ENCODE results near the gene LDLRAD3.

The LDLRAD3 gene

GRCh38 chr11:35923452-35923851, 20.4 kb upstream of the LDLRAD3 start:
- TF ChIP-seq EZH2phosphoT487 (IDR thresholded peaks at IDR 0.05; ENCODE audit: borderline replicate concordance, low read length) = no peak
- TF ChIP-seq, protein P1, sequence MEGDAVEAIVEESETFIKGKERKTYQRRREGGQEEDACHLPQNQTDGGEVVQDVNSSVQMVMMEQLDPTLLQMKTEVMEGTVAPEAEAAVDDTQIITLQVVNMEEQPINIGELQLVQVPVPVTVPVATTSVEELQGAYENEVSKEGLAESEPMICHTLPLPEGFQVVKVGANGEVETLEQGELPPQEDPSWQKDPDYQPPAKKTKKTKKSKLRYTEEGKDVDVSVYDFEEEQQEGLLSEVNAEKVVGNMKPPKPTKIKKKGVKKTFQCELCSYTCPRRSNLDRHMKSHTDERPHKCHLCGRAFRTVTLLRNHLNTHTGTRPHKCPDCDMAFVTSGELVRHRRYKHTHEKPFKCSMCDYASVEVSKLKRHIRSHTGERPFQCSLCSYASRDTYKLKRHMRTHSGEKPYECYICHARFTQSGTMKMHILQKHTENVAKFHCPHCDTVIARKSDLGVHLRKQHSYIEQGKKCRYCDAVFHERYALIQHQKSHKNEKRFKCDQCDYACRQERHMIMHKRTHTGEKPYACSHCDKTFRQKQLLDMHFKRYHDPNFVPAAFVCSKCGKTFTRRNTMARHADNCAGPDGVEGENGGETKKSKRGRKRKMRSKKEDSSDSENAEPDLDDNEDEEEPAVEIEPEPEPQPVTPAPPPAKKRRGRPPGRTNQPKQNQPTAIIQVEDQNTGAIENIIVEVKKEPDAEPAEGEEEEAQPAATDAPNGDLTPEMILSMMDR (IDR thresholded peaks at IDR 0.05; ENCODE audit: low read depth, low read length, poor library complexity, severe bottlenecking) = no peak
- no peak overlapping the region for H3K4me2 ChIP-seq (ENCODE audit: low read length)
- H3K79me2 ChIP-seq (ENCODE audit: control insufficient read depth, low read length) = no peaks in the 10 kb centered on the region
- no peak overlapping the region for H3K27ac ChIP-seq (ENCODE audit: low read depth, low read length)
- H3K4me1 ChIP-seq (ENCODE audit: control insufficient read depth, low read length) = no peaks in the 10 kb centered on the region
- H3K27me3 ChIP-seq (ENCODE audit: control insufficient read depth, low read length) = no peaks in the 10 kb centered on the region
- H3K9me2 ChIP-seq (replicated peaks; ENCODE audit: control insufficient read depth, low read length) = no peaks in the 10 kb centered on the region
- no peaks in the 10 kb centered on the region for H3F3A ChIP-seq (ENCODE audit: control insufficient read depth, insufficient read depth)
- H3K4me3 ChIP-seq (ENCODE audit: low read length) = no peak overlapping the region
- no peaks in the 10 kb centered on the region for H4K20me1 ChIP-seq (ENCODE audit: control insufficient read depth, insufficient read depth, low read depth, low read length)
- no peaks in the 10 kb centered on the region for H3K9me3 ChIP-seq (ENCODE audit: control insufficient read depth, insufficient read depth, low read length)
- H3K36me3 ChIP-seq (ENCODE audit: control insufficient read depth, low read length) = no peaks in the 10 kb centered on the region

DNA sequence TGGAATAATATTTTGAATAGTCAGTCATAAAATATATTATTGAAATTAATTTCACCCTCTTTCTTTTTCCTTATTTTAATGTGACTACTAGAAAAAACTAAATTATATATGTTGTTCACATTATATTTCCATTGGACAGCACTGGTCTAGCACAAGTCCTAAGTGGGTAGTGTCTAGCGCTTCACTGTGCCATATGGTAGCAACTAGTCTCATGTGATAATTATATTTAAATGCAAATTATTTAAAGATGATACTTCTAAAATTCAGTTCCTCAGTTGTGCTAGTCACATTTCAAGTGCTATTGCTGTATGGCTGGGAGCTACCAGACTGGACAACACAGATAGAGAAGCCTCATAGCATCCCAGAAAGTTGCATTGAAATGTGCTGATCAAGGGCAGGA, 19.1 kb upstream of the LDLRAD3 start:
- H3K9me2 ChIP-seq (replicated peaks; ENCODE audit: control insufficient read depth, low read length) = no peaks in the 10 kb centered on the region
- no peaks in the 10 kb centered on the region for H3F3A ChIP-seq (ENCODE audit: control insufficient read depth, insufficient read depth)
- no peaks in the 10 kb centered on the region for H3K36me3 ChIP-seq (ENCODE audit: control insufficient read depth, low read length)
- no peaks in the 10 kb centered on the region for H3K79me2 ChIP-seq (ENCODE audit: control insufficient read depth, low read length)
- no peaks in the 10 kb centered on the region for H4K20me1 ChIP-seq (ENCODE audit: control insufficient read depth, insufficient read depth, low read depth, low read length)
- H3K4me1 ChIP-seq (ENCODE audit: control insufficient read depth, low read length) = no peaks in the 10 kb centered on the region
- TF ChIP-seq, protein P1 (IDR thresholded peaks at IDR 0.05; ENCODE audit: low read depth, low read length, poor library complexity, severe bottlenecking) = no peak
- no peak for TF ChIP-seq EZH2phosphoT487 (IDR thresholded peaks at IDR 0.05; ENCODE audit: borderline replicate concordance, low read length)
- no peaks in the 10 kb centered on the region for H3K27me3 ChIP-seq (ENCODE audit: control insufficient read depth, low read length)
- H3K4me3 ChIP-seq (ENCODE audit: low read length) = no peak overlapping the region
- H3K9me3 ChIP-seq (ENCODE audit: control insufficient read depth, insufficient read depth, low read length) = no peaks in the 10 kb centered on the region
- no peak overlapping the region for H3K27ac ChIP-seq (ENCODE audit: low read depth, low read length)
- H3K4me2 ChIP-seq (ENCODE audit: low read length) = no peak overlapping the region

DNA sequence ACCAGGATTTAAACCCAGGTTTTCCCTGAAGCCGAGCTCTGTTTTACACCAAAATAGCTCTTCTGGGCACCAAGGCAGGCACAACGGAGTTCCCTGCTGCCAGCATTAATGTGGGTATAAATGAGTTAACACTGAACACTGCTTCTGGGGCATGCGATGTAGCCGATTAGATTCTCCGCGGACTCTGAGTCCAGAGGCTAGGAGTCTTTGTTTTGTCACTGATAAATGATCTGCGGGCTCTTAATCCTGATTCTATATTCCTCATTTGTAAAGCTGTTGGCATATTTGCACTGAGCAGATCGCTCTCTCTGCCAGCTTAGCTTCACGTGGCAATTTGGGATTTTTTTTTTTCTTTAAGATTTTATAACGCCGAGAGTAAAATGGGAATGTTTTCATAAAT, 16.8 kb upstream of the LDLRAD3 start:
- H3K9me2 ChIP-seq (replicated peaks; ENCODE audit: control insufficient read depth, low read length) = no peaks in the 10 kb centered on the region
- no peak overlapping the region for H3K4me2 ChIP-seq (ENCODE audit: low read length)
- H3K9me3 ChIP-seq (ENCODE audit: control insufficient read depth, insufficient read depth, low read length) = no peaks in the 10 kb centered on the region
- H3K27me3 ChIP-seq (ENCODE audit: control insufficient read depth, low read length) = no peaks in the 10 kb centered on the region
- no peak overlapping the region for H3K4me3 ChIP-seq (ENCODE audit: low read length)
- no peak overlapping the region for H3K27ac ChIP-seq (ENCODE audit: low read depth, low read length)
- no peaks in the 10 kb centered on the region for H3F3A ChIP-seq (ENCODE audit: control insufficient read depth, insufficient read depth)
- no peaks in the 10 kb centered on the region for H3K36me3 ChIP-seq (ENCODE audit: control insufficient read depth, low read length)
- H3K79me2 ChIP-seq (ENCODE audit: control insufficient read depth, low read length) = no peaks in the 10 kb centered on the region
- H3K4me1 ChIP-seq (ENCODE audit: control insufficient read depth, low read length) = no peaks in the 10 kb centered on the region
- TF ChIP-seq EZH2phosphoT487 (IDR thresholded peaks at IDR 0.05; ENCODE audit: borderline replicate concordance, low read length) = no peak
- TF ChIP-seq, protein P1 (IDR thresholded peaks at IDR 0.05; ENCODE audit: low read depth, low read length, poor library complexity, severe bottlenecking) = no peak
- H4K20me1 ChIP-seq (ENCODE audit: control insufficient read depth, insufficient read depth, low read depth, low read length) = no peaks in the 10 kb centered on the region

- no peaks in the 10 kb centered on the region for H4K20me1 ChIP-seq (ENCODE audit: control insufficient read depth, insufficient read depth, low read depth, low read length)
- H3K27ac ChIP-seq (ENCODE audit: low read depth, low read length) = no peak overlapping the region
- H3K4me2 ChIP-seq (ENCODE audit: low read length) = no peak overlapping the region
- no peak for TF ChIP-seq EZH2phosphoT487 (IDR thresholded peaks at IDR 0.05; ENCODE audit: borderline replicate concordance, low read length)
- TF ChIP-seq, protein P1 (IDR thresholded peaks at IDR 0.05; ENCODE audit: low read depth, low read length, poor library complexity, severe bottlenecking) = no peak
- no peaks in the 10 kb centered on the region for H3K4me1 ChIP-seq (ENCODE audit: control insufficient read depth, low read length)
- no peaks in the 10 kb centered on the region for H3K9me3 ChIP-seq (ENCODE audit: control insufficient read depth, insufficient read depth, low read length)
- H3K36me3 ChIP-seq (ENCODE audit: control insufficient read depth, low read length) = no peaks in the 10 kb centered on the region
- no peaks in the 10 kb centered on the region for H3F3A ChIP-seq (ENCODE audit: control insufficient read depth, insufficient read depth)
- H3K9me2 ChIP-seq (replicated peaks; ENCODE audit: control insufficient read depth, low read length) = no peaks in the 10 kb centered on the region
- no peaks in the 10 kb centered on the region for H3K79me2 ChIP-seq (ENCODE audit: control insufficient read depth, low read length)
- no peak overlapping the region for H3K4me3 ChIP-seq (ENCODE audit: low read length)
- no peaks in the 10 kb centered on the region for H3K27me3 ChIP-seq (ENCODE audit: control insufficient read depth, low read length)
These were observed 16.2 kb upstream of the LDLRAD3 start for GRCh38 chr11:35927682-35928081.

All from DOHH2 (cell line).